Hematopoietic multipotent progenitor cell treated with erythropoietin and hydrocortisone succinate and interleukin-3 and kit ligand, for 15 days (in vitro differentiated cells): ENCODE measurements around the gene DNAI4.
"Not testable (repeated sequence)": the region's sequence is repeated elsewhere in the genome, so short reads cannot be mapped to it uniquely, and the experiment has no call there.

ENCODE experiments used
- DNase-seq: peaks from one replicate; pipeline ENCODE4 v3.0.0-alpha.2; 2015; ENCODE audit warnings: low spot score

DNAI4 gene, protein sequence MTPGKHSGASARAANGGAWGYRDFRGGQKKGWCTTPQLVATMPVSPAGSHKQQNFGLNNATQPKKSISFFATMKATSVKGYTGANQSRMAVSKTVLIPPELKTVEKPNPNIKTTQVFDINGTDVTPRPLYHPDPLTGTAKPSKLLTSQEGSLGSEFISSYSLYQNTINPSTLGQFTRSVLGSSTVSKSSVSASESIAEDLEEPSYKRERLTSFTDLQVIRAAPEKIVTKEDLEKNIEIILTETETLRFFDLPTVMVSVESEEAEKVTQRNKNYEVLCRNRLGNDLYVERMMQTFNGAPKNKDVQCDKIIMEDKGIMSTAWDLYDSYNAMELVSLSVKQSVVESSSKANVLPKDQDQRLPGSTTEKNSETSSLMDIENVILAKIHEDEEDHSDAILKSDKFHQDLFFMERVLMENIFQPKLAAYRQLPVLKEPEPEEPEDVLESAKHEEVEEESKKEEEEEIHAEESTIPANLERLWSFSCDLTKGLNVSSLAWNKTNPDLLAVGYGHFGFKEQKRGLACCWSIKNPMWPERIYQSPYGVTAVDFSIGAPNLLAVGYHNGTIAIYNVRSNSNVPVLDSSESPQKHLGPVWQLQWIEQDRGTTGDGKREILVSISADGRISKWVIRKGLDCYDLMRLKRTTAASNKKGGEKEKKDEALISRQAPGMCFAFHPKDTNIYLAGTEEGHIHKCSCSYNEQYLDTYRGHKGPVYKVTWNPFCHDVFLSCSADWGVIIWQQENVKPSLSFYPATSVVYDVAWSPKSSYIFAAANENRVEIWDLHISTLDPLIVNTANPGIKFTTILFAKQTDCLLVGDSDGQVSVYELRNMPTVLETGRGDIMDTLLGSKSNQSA

DNA sequence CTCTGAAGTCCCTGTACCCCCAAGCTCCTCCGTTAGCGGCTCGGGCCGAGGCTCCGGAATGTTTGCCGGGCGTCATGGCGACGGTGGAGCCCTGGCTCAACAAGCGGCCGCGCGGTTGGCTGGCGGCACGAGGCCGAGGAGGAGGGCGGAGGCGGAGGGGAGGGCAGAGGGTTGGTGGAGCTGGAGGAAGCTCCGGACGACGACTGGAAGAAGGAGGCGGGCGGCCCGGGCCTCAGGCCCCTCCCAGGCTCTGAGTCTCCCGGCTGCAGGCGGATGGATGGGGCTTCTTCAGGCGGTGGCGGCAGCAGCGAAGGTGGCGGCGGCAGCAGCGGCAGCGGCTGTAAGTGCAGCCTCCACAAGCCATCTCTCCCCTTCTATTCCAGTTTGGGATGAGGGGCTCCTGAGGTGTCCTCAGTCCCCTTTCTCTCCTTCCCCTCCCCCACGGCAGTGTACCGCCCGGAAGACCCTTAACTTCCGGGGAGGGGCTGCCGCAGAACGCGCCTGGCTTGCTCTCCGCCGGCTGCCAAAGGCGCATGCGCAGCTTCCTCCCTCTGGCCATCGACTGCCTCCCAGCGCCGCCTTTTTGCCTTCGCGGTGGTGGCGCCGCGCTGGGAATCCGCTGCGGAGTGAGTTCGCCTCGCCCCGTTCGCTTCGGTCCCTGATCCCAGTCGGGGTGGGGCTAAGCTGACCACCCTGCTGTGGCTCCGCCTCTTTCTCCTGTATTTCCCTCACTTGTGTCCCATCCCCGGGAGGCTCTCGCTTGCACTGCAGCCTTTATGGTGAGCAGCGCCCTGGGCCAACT is at the start of gene DNAI4, which contains the start of gene MIER1:
Gene DNAI4 (minus strand): TSS at position 101 of the 802 bp plus-strand sequence. CDS start 25 bp downstream, at position 76.
Gene MIER1 (plus strand): TSS at position 235 of the 802 bp plus-strand sequence. CDS start 39 bp downstream, at position 274.
- DNase-seq: peak; percentile 97

GRCh38 chr1:66968574-66968973 is 43.9 kb upstream of the DNAI4 start:
- no peak for DNase-seq

DNA sequence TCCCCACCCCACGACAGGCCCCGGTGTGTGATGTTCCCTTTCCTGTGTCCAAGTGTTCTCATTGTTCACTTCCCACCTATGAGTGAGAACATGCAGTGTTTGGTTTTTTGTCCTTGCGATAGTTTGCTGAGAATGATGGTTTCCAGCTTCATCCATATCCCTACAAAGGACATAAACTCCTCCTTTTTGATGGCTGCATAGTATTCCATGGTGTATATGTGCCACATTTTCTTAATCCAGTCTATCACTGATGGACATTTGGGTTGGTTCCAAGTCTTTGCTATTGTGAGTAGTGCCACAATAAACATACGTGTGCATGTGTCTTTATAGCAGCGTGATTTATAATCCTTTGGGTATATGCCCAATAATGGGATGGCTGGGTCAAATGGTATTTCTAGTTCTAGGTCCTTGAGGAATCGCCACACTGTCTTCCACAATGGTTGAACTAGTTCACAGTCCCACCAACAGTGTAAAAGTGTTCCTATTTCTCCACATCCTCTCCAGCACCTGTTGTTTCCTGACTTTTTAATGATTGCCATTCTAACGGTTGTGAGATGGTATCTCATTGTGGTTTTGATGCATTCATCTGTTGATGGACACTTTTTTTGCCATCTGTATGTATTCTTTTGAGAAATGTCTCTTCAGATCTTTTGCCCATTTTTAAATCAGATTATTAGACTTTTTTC is 41.7 kb upstream of the DNAI4 start:
- not testable (repeated sequence) for DNase-seq

DNA sequence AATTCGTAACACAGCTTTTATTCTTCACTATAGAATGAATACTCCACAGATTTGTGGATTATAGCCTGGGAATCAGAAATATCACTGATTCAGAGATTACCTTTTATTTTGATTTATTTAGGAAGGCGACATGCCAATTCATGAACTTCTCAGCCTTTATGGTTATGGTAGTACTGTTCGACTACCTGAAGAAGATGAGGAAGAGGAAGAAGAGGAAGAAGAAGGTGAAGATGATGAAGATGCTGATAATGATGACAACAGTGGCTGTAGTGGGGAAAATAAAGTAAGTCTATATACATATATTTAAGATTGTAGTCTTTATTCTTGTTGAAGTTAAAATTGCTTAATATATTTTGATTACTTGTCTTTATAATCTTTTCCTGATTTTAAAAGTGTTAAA is 33.3 kb upstream of the DNAI4 start:
- DNase-seq: no peak

DNA sequence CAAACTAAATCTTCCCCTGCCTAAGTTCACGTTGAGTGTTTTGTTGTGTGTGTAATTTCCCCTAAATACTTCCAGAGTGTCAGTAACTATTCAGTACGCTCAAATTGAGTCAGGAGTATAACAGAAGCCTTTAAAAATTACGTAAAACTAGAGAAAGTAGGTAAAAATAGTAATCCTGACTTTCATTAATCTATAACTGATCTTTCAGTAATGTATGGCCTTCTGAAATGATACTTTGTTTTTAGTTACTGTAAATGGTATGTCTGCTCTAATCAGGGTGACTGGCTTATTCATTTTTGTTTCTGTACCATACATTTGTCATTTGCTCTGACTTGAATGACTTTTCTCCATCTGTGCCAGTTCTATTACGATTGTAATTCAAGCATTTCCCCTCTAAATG is 29.6 kb upstream of the DNAI4 start:
- no peak for DNase-seq

- DNase-seq: no peak
These were observed 26.9 kb upstream of the DNAI4 start for GRCh38 chr1:66951513-66951912.

- DNase-seq: no peak
These were observed 22.6 kb upstream of the DNAI4 start for GRCh38 chr1:66947267-66947666.

DNA sequence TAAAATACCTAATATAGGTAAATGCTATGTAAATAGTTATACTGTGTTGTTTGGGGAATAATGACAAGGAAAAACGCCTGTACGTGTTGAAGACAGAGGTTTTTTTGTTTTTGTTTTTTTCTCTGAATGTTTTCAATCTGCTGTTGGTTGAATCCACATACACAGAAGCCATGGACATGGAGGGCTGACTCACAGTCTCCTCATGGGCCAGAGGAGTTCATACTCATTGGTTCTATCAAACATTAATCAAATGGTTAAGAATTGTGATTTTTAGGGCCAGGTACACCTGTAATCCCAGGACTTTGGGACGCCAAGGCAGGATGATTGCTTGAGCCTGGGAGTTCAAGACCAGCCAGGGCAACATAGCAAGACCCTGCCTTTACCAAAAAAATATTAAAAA is 20.7 kb upstream of the DNAI4 start:
- DNase-seq: no peak

- no peak for DNase-seq
These were observed 19.9 kb upstream of the DNAI4 start for GRCh38 chr1:66944330-66945274.

DNA sequence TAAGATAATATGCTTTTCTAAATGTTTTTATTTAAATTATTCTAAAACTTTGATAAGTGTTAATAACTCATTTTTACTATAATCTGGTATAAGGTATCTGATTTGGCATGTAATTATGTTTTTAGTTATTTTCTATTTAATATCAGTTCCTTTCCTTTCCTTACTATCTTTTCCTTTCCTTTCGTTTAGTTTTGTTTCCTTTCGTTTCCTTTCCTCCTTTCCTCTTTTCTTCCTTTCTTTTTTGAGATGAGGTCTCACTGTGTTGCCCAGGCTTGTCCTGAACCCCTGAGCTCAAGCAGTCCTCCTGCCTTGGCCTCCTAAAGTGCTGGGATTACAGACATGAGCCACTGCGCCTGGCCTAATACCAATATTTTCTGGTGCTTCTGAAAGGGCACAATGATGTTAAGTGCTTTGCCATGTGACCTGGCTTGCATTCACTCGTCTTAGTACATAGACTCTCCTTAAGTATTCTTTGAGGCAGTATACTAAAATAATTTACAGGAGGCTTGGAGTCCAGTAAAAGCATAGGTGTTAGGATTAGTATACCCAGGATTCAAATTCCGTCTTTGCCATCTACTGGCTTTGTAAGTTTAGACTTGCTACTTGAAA is 18.8 kb upstream of the DNAI4 start:
- DNase-seq: no peak

DNA sequence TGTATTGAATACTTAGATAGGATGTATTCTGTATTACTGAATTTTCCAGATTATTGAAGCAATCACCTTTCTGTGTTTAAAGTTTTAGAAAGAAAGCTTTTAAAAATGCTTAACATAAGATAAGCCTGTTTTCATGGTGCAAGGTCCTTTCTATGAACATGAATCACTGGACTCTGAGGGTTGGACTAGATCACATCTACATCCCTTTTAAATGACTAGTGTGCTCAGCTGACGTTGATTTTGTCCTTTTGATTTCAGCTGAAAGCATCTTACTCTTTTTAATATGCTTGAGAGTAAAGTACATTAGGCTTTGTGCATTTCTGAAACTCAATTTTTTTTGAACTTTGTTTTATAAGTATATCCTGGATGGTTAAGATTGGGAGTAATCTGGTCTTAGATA is 16.3 kb upstream of the DNAI4 start:
- no peak for DNase-seq

DNA sequence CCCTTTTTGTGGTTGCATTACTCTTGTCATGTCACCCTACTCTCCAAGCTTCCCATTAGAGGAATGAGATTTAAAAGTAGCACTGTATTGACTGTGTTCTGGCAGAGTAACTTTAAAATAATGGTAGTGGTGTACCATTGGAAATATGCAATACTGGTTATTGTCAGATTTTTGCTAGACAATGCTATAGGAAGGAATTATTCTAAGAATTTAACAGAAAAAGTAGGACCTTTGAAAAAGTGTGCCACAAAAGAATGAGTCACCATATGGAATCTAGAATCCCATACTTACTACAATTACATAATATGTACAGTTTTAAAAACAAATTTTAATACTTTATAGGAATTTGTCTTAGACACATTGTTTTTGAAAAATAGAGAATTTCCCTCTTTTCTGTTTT is 14.0 kb upstream of the DNAI4 start:
- DNase-seq: no peak

DNA sequence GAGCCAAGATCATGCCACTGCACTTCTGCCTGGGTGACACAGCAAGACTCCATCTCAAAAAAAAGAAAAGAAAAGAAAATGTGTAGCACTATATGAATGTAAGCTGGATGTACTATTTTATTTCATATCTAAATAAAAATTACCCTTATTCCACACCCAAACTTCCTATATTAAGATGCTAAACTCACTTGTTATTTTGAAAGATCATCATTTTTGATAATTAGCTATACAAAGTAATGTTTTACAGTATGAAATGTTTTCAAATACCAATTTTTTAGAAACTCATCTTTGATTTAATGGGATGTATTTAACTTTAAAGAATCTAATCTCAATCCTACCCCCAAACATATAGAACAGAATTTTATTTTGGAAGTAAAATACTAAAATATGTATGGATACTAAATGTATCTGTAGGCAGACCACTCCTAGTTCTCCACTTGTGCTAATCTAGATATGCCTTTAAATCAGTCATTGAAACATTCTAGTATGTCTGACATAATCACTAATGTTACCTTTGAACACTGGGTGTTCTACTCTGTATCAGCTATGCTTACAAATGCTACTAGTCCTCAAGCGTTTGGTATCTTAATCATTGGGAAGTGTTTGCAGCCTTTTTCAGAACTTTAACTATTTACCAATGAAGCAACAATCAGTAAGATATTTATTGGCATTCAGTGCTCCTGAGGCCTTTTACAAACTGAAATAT is 13.0 kb upstream of the DNAI4 start:
- no peak for DNase-seq

DNA sequence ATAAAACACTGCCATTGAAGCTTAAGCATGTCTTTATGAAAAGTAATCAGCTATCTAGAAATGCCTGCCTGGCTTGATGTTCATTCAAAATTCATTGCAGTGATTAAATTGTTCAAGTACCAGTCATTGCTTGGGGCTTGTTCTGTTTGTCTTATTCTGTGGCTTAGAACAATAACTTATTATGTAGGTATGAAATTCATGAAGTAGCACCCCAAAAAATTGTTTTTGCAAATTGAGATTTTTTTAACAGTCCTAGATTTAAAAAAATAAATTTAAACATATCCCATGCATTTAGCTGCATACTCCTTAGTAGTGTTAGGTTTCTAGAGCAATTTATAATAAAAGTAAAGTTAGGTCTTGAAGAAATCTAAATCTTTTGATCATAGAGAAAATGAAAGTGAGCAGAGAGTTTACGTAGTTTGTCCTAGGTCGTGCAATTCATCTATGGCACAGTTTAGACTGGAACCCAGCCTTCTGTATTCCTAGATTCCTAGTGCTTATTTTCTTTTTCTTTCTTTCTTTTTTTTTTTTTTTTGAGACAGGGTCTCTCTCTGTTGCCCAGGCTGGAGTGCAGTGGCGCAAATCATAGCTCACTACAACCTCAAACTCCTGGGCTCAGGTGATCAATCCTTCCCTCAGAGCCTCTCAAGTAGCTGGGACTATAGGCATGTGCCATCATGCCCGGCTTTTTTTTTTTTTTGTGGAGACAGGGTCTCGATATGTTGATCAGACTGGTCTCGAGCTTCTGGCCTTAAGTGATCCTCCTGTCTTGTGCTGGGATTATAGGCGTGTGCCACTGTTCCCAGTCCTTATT is 9.4 kb upstream of the DNAI4 start:
- no peak for DNase-seq

GRCh38 chr1:66932291-66932690 is 7.6 kb upstream of the DNAI4 start:
- no peak for DNase-seq

DNA sequence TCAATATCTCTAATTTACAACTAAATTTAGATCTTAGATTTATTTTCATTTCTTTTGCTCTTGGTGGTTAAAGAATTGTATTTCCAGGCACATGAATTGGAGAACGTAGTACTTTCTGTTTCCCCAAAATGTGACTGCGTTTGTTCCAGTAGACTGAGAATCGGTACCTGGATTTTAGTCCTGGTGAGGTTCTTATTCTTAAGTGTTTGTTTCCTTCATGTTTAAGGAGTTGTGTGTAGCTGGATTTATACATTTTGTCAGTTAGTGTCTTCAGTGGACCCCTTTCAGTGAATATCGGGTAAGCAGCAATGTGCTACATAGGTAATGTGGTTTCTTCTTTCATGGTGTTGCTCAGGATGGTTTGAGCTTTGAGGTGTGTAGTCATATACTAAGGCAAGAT is 6.9 kb upstream of the DNAI4 start:
- DNase-seq: no peak

DNA sequence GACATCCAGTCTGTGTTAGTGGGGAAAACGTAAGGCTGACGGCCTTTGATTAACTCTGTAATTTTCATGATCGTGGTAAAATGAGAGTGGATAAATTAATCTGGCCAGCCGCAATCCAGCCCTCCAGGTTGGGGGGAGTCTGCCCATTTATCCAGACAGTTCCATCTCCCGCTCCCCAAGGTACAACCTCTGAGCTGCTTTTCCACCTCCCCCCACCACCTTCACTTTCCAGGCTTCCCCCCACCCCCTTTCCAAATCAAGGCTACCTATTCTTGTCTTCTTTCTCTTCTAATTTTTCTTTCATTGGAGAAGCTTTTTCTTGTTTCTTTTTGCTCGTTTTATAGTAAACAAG is 6.1 kb upstream of the DNAI4 start:
- DNase-seq: no peak

DNA sequence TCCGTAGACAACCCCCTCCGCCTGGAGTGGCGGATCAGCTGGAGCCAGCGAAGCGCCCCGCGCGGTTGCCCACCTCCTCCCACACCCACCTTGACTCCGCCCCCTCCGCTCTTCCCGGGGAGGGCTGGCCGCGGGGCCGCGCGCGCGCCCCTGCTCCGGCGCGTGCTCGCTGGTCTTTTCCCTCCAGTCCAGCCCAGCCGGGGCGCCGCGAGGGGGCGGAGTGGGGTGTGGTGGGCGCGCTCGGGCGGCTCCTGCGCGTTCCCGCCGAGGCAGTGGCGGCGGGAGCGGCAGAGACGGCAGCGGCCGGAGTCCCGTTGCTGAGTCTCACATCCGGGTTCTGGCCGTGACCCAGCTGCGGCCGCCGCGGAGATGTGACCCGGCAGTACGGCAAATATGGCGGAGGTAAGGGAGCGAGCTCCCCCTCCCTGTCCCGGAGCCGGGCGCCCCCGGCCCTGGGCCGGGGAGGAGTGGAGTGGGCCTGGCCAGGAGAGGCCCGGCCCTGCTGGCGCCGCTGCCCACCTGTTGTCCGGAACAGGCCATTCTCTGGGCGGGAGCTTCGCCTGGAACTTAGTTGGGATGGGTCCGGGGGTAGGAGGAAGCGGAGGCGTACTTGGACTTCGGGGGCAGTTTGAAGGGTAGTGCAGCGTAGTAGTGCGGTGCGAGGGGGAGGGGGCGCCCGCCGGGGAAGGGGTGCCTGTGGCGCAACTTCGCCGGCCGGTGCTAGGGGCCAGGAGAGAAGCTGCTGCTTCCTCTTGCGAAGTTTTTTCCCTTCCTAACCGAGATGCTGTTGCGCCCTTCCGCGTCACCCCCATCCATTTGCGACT is 5.6 kb upstream of the DNAI4 start:
- peak; percentile 90 for DNase-seq
